Panc1 (cell line): ENCODE data around the gene RAB7A. TPM values are rescaled to one million over a fixed set of nuclear protein-coding genes. Genes with fewer than 3 reads are reported as not detected.

Experiments used
- ATAC-seq: fragments of 200-7000 bp; cut with Tn5 transposase; 2 replicates; pipeline ENCODE4 v1.9.1; 2020; ENCODE audit warnings: mild to moderate bottlenecking, moderate library complexity
- BruUV-seq: library from RNA; stranded (reverse); fragments of 400-500 nt; replicated peaks from 2 replicates; lab custom pipeline; 2021; lab: Mats Ljungman, UMichigan
- CTCF ChIA-PET: fragments of 300-600 bp; sonication (Branson Sonifier 250); formaldehyde crosslinking; loops from one replicate; lab custom pipeline; 2022; ENCODE audit warnings: antibody characterized with exemption; lab: Charles Lee
- POLR2A ChIA-PET: fragments of 300-600 bp; sonication (Branson Sonifier 250); formaldehyde crosslinking; loops from one replicate; lab custom pipeline; 2022; ENCODE audit warnings: antibody characterized with exemption; lab: Charles Lee
- DNase-seq: peaks from one replicate; pipeline ENCODE4 v3.0.0-alpha.2; 2010; ENCODE audit warnings: low read depth, low spot score
- H3K27ac ChIP-seq: 2 replicates; pipeline ENCODE4 v1.5.1; 2011; ENCODE audit warnings: mild to moderate bottlenecking, low read length, inconsistent platforms
- H3K27me3 ChIP-seq: fragments of 200-500 bp; sonication (Bioruptor generic); 2 replicates; pipeline ENCODE4 v1.6.0; 2014; ENCODE audit warnings: low read length, inconsistent platforms; ENCODE audit not compliant: control insufficient read depth, insufficient read depth
- H3K36me3 ChIP-seq: fragments of 200-500 bp; sonication (Bioruptor generic); 2 replicates; pipeline ENCODE4 v1.5.1; 2014; ENCODE audit warnings: inconsistent platforms, mild to moderate bottlenecking, low read length, moderate library complexity; ENCODE audit not compliant: control insufficient read depth, insufficient read depth
- H3K4me1 ChIP-seq: 2 replicates; pipeline ENCODE4 v1.5.1; 2011; ENCODE audit warnings: inconsistent platforms, mild to moderate bottlenecking, low read length, moderate library complexity; ENCODE audit not compliant: control insufficient read depth, insufficient read depth
- H3K4me3 ChIP-seq, 2 experiments: 2 replicates each; pipeline ENCODE4 v1.5.1; 2011 to 2012; ENCODE audit warnings: low read depth in 2 of 2, low read length in 2 of 2, mild to moderate bottlenecking in 2 of 2, inconsistent platforms in 1 of 2, moderate library complexity in 1 of 2
- H3K9me3 ChIP-seq: fragments of 200-500 bp; sonication (Bioruptor generic); 2 replicates; pipeline ENCODE4 v1.5.1; 2014; ENCODE audit warnings: low read depth, mild to moderate bottlenecking, inconsistent platforms, low read length, moderate library complexity; ENCODE audit not compliant: control insufficient read depth, insufficient read depth
- POLR2AphosphoS5 ChIP-seq: IDR thresholded peaks from 2 replicates; pipeline ENCODE4 v1.6.1; 2012; ENCODE audit warnings: mild to moderate bottlenecking, low read depth, low read length, moderate library complexity
- SIN3A ChIP-seq: IDR thresholded peaks from 2 replicates; pipeline ENCODE4 v1.6.1; 2012; ENCODE audit warnings: low read depth, mild to moderate bottlenecking, low read length, moderate library complexity, borderline replicate concordance; ENCODE audit not compliant: insufficient read depth
- TCF7L2 ChIP-seq: IDR thresholded peaks from 2 replicates; pipeline ENCODE4 v1.6.1; 2011; ENCODE audit warnings: mild to moderate bottlenecking, low read depth, low read length, inconsistent platforms
- in situ Hi-C: cut with HindIII; loops from 2 replicates; pipeline ENCODE4 v1.10.0; 2016; ENCODE audit warnings: low sequenced_read_pairs, low pct_unique_long_range_greater_than_20kb
- intact Hi-C: fragments of 100-400 bp; cut with micrococcal nuclease; formaldehyde crosslinking; loops from one replicate; pipeline ENCODE4 v1.10.0; 2022; ENCODE audit not compliant: unreplicated experiment
- total RNA-seq: library from RNA; stranded (reverse); gene quantifications from one replicate; pipeline ENCODE4 v1.2.1, GENCODE V29; 2021; ENCODE audit not compliant: unreplicated experiment
- TF ChIP-seq, protein P1 (sequence below), 2 experiments: IDR thresholded peaks; 2 replicates each; pipeline ENCODE4 v1.6.1; 2011 to 2012; ENCODE audit warnings: low read depth in 2 of 2, control low read depth in 1 of 2, low read length in 1 of 2, mild to moderate bottlenecking in 1 of 2, moderate library complexity in 1 of 2; ENCODE audit not compliant: insufficient read depth in 1 of 2
- TF ChIP-seq, protein P2 (sequence below): fragments of 450-650 bp; IDR thresholded peaks from 2 replicates; pipeline ENCODE4 v1.5.1; 2017; ENCODE audit warnings: mild to moderate bottlenecking

The RAB7A gene
- total RNA-seq, 1 experiment from 2014 or later = 386 TPM

DNA sequence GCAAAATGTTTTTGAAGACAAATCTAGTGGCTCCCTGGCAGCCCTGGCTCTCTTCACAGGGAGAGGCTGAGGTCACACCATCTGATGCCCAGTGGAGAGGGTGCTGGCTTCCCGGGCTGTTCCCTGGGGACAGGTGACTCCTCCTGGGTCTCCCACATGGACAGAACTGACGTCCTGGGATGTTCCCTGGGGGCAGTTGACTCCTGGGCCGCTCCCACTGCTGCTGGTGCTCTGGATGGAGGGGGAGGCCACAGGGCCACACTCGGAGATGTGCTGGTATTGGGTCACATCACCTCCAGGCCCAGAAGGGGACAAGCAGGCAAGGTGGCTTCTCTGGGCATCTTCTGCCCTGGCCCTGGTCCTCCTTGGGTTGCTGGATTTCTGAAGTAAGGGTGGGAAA, 125.6 kb downstream of the RAB7A start:
- intact Hi-C loops = no loop called here
- no TSS peak for BruUV-seq
- CTCF ChIA-PET = interaction anchor here (1.1 kb wide), 1 partner anchor 171 kb away, joined by 4 read pairs; no protein-coding TSS in a partner anchor

DNA sequence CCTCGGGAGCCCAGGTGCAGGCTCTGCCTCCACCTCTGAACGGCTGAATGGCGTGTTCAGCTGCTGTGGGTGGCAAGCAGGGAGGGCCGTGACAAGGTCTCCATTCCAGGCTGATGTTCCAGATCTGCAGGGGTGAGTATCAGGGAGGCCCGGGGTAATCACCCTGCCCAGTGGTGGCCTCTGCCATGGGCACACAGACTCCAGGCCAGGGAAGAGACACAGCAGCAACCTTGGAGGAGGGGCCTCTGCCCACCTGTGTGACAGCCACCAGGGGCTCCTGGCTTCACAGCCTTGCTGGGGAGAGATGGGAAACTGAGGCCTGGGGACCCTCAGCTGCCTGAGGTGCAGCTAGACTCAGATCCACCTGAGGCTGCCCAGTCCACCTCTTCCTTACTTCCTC, 127.8 kb downstream of the RAB7A start:
- Histone ChIP-seq H3K27ac (no peak overlapping the region), H3K4me3 (no peak overlapping the region), H3K9me3 (peaks cover 33% of the 10 kb centered on the region), H3K36me3 (no peaks in the 10 kb centered on the region), H3K4me1 (no peaks in the 10 kb centered on the region), H3K27me3 (no peaks in the 10 kb centered on the region)
- no TSS peak for BruUV-seq
- DNase-seq (no peak), ATAC-seq (no peak)
- ChIA-PET POLR2A (no interaction called here), CTCF (no interaction called here)
- TF ChIP-seq, protein P1, sequence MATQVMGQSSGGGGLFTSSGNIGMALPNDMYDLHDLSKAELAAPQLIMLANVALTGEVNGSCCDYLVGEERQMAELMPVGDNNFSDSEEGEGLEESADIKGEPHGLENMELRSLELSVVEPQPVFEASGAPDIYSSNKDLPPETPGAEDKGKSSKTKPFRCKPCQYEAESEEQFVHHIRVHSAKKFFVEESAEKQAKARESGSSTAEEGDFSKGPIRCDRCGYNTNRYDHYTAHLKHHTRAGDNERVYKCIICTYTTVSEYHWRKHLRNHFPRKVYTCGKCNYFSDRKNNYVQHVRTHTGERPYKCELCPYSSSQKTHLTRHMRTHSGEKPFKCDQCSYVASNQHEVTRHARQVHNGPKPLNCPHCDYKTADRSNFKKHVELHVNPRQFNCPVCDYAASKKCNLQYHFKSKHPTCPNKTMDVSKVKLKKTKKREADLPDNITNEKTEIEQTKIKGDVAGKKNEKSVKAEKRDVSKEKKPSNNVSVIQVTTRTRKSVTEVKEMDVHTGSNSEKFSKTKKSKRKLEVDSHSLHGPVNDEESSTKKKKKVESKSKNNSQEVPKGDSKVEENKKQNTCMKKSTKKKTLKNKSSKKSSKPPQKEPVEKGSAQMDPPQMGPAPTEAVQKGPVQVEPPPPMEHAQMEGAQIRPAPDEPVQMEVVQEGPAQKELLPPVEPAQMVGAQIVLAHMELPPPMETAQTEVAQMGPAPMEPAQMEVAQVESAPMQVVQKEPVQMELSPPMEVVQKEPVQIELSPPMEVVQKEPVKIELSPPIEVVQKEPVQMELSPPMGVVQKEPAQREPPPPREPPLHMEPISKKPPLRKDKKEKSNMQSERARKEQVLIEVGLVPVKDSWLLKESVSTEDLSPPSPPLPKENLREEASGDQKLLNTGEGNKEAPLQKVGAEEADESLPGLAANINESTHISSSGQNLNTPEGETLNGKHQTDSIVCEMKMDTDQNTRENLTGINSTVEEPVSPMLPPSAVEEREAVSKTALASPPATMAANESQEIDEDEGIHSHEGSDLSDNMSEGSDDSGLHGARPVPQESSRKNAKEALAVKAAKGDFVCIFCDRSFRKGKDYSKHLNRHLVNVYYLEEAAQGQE (IDR thresholded peaks at IDR 0.05; ENCODE audit: insufficient read depth in 1 of 2, low read depth in 2 of 2, low read length in 1 of 2) = no peak
- TF ChIP-seq, protein P2, sequence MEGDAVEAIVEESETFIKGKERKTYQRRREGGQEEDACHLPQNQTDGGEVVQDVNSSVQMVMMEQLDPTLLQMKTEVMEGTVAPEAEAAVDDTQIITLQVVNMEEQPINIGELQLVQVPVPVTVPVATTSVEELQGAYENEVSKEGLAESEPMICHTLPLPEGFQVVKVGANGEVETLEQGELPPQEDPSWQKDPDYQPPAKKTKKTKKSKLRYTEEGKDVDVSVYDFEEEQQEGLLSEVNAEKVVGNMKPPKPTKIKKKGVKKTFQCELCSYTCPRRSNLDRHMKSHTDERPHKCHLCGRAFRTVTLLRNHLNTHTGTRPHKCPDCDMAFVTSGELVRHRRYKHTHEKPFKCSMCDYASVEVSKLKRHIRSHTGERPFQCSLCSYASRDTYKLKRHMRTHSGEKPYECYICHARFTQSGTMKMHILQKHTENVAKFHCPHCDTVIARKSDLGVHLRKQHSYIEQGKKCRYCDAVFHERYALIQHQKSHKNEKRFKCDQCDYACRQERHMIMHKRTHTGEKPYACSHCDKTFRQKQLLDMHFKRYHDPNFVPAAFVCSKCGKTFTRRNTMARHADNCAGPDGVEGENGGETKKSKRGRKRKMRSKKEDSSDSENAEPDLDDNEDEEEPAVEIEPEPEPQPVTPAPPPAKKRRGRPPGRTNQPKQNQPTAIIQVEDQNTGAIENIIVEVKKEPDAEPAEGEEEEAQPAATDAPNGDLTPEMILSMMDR = no peak
- TF ChIP-seq SIN3A (no peak), TCF7L2 (no peak), POLR2AphosphoS5 (no peak)
- intact Hi-C loops (no loop called here), in situ Hi-C loops (loop anchor here (5.0 kb wide), 1 partner anchor 57 kb away; no protein-coding TSS in a partner anchor)

More for the DNA sequence above, 125.6 kb downstream of the RAB7A start:
- no peaks in the 10 kb centered on the region for H3K27me3 ChIP-seq
- no peak overlapping the region for H3K4me3 ChIP-seq
- no peaks in the 10 kb centered on the region for H3K36me3 ChIP-seq
- ATAC-seq = no peak
- H3K27ac ChIP-seq = no peak overlapping the region
- POLR2A ChIA-PET = no interaction called here
- H3K9me3 ChIP-seq = peaks cover 22% of the 10 kb centered on the region
- TF ChIP-seq, protein P2 = no peak
- TF ChIP-seq, protein P1 (IDR thresholded peaks at IDR 0.05; ENCODE audit: insufficient read depth in 1 of 2, low read depth in 2 of 2, low read length in 1 of 2) = no peak
- TF ChIP-seq POLR2AphosphoS5 = no peak
- no peak for TF ChIP-seq TCF7L2
- TF ChIP-seq SIN3A = no peak
- no peaks in the 10 kb centered on the region for H3K4me1 ChIP-seq
- DNase-seq = no peak
- in situ Hi-C loops = loop anchor here (5.0 kb wide), 1 partner anchor 54 kb away; no protein-coding TSS in a partner anchor
